ENCODE results near the gene ATG13.
"Not testable (repeated sequence)": the region's sequence is repeated elsewhere in the genome, so short reads cannot be mapped to it uniquely, and the experiment has no call there.

Gene ATG13

GRCh38 chr11:46617134-46617971 is at the start of gene ATG13, which contains the start of gene HARBI1:
Gene ATG13 (plus strand): TSS chr11:46617553. CDS start chr11:46644292, 26,739 bp downstream.
Gene HARBI1 (minus strand): TSS chr11:46617227. CDS start chr11:46616237, 990 bp downstream.
- peak; percentile 97 for DNase-seq

GRCh38 chr11:46570790-46571398 is 46.5 kb upstream of the ATG13 start:
- DNase-seq, result no peak

GRCh38 chr11:46574656-46575055 is 42.7 kb upstream of the ATG13 start:
- DNase-seq, result no peak

- DNase-seq, result no peak
These were observed 40.3 kb upstream of the ATG13 start for GRCh38 chr11:46577058-46577457.

GRCh38 chr11:46582588-46582987 is 34.8 kb upstream of the ATG13 start:
- DNase-seq, result no peak

GRCh38 chr11:46583513-46583912 is 33.8 kb upstream of the ATG13 start:
- not testable (repeated sequence) for DNase-seq

GRCh38 chr11:46588131-46588530 is 29.2 kb upstream of the ATG13 start:
- DNase-seq, result no peak

GRCh38 chr11:46588915-46589314 is 28.4 kb upstream of the ATG13 start:
- DNase-seq, result no peak

GRCh38 chr11:46590740-46591605 is 26.4 kb upstream of the ATG13 start:
- DNase-seq, result no peak

GRCh38 chr11:46593550-46594373 is 23.6 kb upstream of the ATG13 start, which contains the start of gene AMBRA1:
Gene AMBRA1 (minus strand): TSS chr11:46594023. CDS start chr11:46548380, 45,643 bp downstream.
- peak; percentile 93 for DNase-seq

GRCh38 chr11:46594374-46594700 is 23.0 kb upstream of the ATG13 start:
- DNase-seq, result no peak

GRCh38 chr11:46594785-46595184 is 22.6 kb upstream of the ATG13 start:
- no peak for DNase-seq

GRCh38 chr11:46597155-46597554 is 20.2 kb upstream of the ATG13 start:
- DNase-seq, result no peak

- DNase-seq, result no peak
These were observed 19.6 kb upstream of the ATG13 start for GRCh38 chr11:46597609-46598219.

GRCh38 chr11:46599340-46600193 is 17.8 kb upstream of the ATG13 start:
- DNase-seq, result no peak

- DNase-seq, result no peak
These were observed 17.0 kb upstream of the ATG13 start for GRCh38 chr11:46600194-46600960.

GRCh38 chr11:46601129-46601528 is 16.2 kb upstream of the ATG13 start:
- no peak for DNase-seq

- DNase-seq, result no peak
These were observed 13.5 kb upstream of the ATG13 start for GRCh38 chr11:46603704-46604308.

- DNase-seq, result no peak
These were observed 12.6 kb upstream of the ATG13 start for GRCh38 chr11:46604796-46605195.

- DNase-seq, result no peak
These were observed 9.8 kb upstream of the ATG13 start for GRCh38 chr11:46607516-46607915.
